HG02571 (cell line): ENCODE measurements around the gene CAGE1.

Experiments
- ATAC-seq: cut with Tn5 transposase; IDR thresholded peaks from one replicate; pipeline ENCODE4 v1.9.1; 2021; ENCODE audit warnings: mild to moderate bottlenecking, moderate library complexity; ENCODE audit not compliant: unreplicated experiment

CAGE1 gene

GRCh38 chr6:7312616-7313504 lies 76.7 kb downstream of the CAGE1 start, which contains the start of gene SSR1:
TSS of gene SSR1 (minus strand) at chr6:7313199. CDS start at chr6:7313120, 79 bp downstream.
- ATAC-seq = peak; percentile 95

- peak; percentile 4 for ATAC-seq
Observed at GRCh38 chr6:7311917-7312615, 77.5 kb downstream of the CAGE1 start.

DNA sequence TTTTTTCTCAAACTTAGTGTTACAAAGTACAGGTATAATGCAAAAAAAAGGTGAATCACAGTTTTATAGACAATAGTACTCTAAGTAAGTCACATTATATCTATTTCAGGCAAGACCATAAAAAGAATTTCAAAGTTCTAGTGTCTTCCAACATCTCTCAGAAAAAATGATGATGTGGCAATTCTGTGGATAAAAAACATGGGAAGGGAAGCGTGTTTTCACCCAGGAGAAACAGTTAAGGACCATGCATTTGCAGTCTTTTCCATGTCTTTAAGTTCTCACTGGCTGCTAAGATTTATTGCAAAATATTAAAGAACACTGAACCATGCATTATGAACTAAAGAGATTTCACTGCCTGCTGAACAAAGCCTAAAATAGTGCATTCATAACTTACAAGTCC lies 78.4 kb downstream of the CAGE1 start:
- no peak for ATAC-seq

- ATAC-seq = no peak
Observed at GRCh38 chr6:7309050-7309449, 80.5 kb downstream of the CAGE1 start.

DNA sequence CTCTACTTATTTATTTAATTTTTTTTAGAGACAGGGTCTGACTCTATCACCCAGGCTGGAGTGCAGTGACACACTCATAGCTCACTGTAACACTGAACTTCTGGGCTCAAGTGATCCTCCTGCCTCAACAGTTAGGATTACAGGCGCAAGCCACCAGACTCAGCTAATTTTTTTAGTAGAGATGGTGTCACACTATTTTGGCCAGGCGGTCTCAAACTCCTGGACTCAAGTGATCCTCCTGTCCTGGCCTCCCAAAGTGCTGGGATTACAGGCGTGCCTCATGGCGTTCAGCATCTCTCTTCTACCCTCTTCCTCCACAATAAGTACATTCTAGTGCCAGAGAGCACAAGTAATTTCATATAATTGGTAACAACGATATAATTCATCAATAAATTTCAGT lies 82.0 kb downstream of the CAGE1 start:
- no peak for ATAC-seq

GRCh38 chr6:7304821-7305220 lies 84.7 kb downstream of the CAGE1 start:
- no peak for ATAC-seq

DNA sequence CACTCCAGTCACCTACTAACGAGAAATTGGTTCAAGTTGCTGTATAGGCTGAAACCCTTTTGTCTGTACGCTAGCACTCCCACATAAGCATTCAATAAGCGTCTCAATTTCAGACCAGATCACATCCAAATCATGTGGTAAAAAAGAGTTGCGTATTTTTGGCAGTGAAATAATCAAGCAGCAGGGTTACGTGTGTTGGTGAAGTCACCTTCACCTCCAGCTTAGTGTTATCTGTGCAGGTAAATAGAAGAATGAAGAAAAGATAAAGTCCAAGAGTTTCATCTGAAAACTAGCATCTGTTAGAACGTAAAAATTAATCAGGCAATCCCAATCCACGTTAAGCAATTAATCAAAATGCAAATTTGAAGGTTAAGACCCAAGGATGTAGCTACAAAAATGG lies 87.8 kb downstream of the CAGE1 start:
- ATAC-seq = no peak

GRCh38 chr6:7300926-7301325 lies 88.6 kb downstream of the CAGE1 start:
- no peak for ATAC-seq

DNA sequence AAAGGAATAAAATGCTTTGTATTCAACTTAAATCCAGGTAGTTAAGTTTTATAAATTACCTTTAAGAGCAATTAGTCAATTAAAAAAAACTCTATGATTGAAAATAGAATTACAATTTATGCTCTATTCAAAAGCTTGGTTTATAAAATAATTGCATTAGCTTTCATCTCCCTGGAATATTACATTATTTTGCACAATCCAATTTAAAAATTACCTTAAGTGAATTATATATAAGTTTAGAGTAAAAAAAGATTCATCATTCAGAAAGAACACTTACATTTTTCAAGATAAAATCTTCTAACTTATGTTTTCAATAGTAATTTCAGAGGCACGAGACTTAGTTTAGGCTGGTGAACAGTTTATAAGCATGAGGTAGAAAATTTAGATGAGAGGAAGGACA lies 91.4 kb downstream of the CAGE1 start:
- ATAC-seq = no peak

DNA sequence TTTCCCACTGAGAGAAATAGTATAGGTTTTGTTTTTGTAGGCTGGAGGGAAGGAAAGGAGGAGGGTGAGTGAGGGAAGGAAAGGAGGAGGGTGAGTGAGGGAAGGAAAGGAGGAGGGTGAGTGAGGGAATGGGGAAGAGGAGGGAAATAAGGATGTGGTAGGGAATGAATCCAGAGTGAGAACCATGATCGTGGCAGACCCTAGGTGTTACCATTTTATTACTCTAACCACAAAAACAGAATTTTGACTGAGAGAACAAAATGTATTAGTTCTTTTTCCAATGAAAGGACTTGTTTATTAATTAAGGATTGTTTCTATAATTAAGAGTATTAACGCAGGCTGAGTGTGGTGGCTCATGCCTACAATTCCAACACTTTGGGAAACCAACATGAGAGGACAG lies 92.9 kb downstream of the CAGE1 start:
- no peak for ATAC-seq

- ATAC-seq = no peak
Observed at GRCh38 chr6:7295916-7296315, 93.6 kb downstream of the CAGE1 start.

- ATAC-seq = no peak
Observed at GRCh38 chr6:7292596-7293255, 96.8 kb downstream of the CAGE1 start.

DNA sequence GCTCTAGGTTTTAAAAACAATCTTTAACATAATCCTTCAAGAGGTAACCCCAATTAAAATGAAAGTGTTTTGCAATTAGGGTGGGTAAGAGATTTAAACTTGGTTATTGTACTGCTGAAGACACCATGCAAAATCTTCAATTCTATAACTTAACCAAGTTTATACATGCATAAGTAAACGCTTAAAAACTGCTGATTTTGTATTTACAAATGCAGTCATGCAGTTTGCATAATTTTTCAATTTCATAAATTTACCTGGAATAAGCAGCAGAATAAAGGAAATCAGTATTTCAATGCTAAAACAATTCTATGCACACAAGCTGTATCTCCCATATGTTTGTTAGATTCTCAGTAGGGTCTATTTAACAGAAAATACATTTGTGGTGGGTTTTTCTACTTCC lies 99.5 kb downstream of the CAGE1 start:
- no peak for ATAC-seq

DNA sequence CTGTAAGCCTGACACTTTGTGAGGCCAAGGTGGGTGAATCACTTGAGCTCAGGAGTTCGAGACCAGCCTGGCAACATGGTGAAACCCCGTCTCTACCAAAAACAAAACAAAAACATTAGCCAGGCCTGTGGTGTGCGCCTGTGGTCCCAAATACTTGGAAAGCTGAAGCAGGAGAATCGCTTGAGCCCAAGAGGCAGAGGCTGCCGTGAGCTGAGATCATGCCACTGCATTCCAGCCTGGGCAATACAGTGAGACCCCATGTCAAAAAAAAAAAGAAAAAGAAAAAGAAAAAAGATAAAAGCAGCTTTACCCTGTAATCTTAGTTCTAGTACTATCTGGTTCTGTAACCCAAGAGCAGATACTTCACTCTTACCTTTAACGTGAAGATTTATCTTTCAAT lies 104.1 kb downstream of the CAGE1 start:
- no peak for ATAC-seq

- no peak for ATAC-seq
Observed at GRCh38 chr6:7283676-7284075, 105.9 kb downstream of the CAGE1 start.

GRCh38 chr6:7282097-7282906 lies 107.2 kb downstream of the CAGE1 start:
- ATAC-seq = no peak
